Midbrain (tissue), 1 donor: ENCODE measurements around the gene FGF12.
"Not testable (repeated sequence)": the region's sequence is repeated elsewhere in the genome, so short reads cannot be mapped to it uniquely, and the experiment has no call there.

Experiments used
- DNase-seq: peaks from one replicate; lab custom pipeline; 2025; lab: John Stamatoyannopoulos, UW

Gene FGF12

GRCh38 chr3:192727032-192727847 is at the start of gene FGF12:
TSS of gene FGF12 (minus strand) at chr3:192727541.
- DNase-seq = peak; percentile 75

- not testable (repeated sequence) for DNase-seq
Measured at GRCh38 chr3:192774341-192774740, 47.0 kb upstream of the FGF12 start.

GRCh38 chr3:192772240-192772894 is 45.0 kb upstream of the FGF12 start:
- DNase-seq = peak; percentile 4

- no peak for DNase-seq
Measured at GRCh38 chr3:192758654-192759053, 31.3 kb upstream of the FGF12 start.

GRCh38 chr3:192751148-192751547 is 23.8 kb upstream of the FGF12 start:
- no peak for DNase-seq

GRCh38 chr3:192750201-192750600 is 22.9 kb upstream of the FGF12 start:
- DNase-seq = no peak

- DNase-seq = peak; percentile 64
Measured at GRCh38 chr3:192747746-192748145, 20.4 kb upstream of the FGF12 start.

- no peak for DNase-seq
Measured at GRCh38 chr3:192747145-192747544, 19.8 kb upstream of the FGF12 start.

- DNase-seq = no peak
Measured at GRCh38 chr3:192745150-192745549, 17.8 kb upstream of the FGF12 start.

- not testable (repeated sequence) for DNase-seq
Measured at GRCh38 chr3:192744604-192745003, 17.3 kb upstream of the FGF12 start.

- no peak for DNase-seq
Measured at GRCh38 chr3:192737506-192737905, 10.2 kb upstream of the FGF12 start.

GRCh38 chr3:192731233-192731632 is 3.9 kb upstream of the FGF12 start:
- DNase-seq = no peak

GRCh38 chr3:192726385-192726784 is 956 bp downstream of the FGF12 start:
- no peak for DNase-seq

GRCh38 chr3:192719964-192720363 is 7.4 kb downstream of the FGF12 start:
- DNase-seq = no peak

- no peak for DNase-seq
Measured at GRCh38 chr3:192718156-192718555, 9.2 kb downstream of the FGF12 start.

GRCh38 chr3:192715126-192715525 is 12.2 kb downstream of the FGF12 start:
- no peak for DNase-seq

GRCh38 chr3:192711126-192711525 is 16.2 kb downstream of the FGF12 start:
- DNase-seq = not testable (repeated sequence)

GRCh38 chr3:192710366-192710765 is 17.0 kb downstream of the FGF12 start:
- DNase-seq = no peak

- no peak for DNase-seq
Measured at GRCh38 chr3:192706272-192706671, 21.1 kb downstream of the FGF12 start.

- DNase-seq = no peak
Measured at GRCh38 chr3:192700885-192701284, 26.5 kb downstream of the FGF12 start.

- no peak for DNase-seq
Measured at GRCh38 chr3:192696943-192697587, 30.3 kb downstream of the FGF12 start.

- DNase-seq = no peak
Measured at GRCh38 chr3:192687488-192688152, 39.7 kb downstream of the FGF12 start.
